Measurements from ENCODE around the gene NSMCE1.

Gene NSMCE1

GRCh38 chr16:27182906-27183405 is 85.6 kb downstream of the NSMCE1 start:
- TF ChIP-seq EZH2phosphoT487 (IDR thresholded peaks at IDR 0.05; ENCODE audit: low read length), result no peak
- TF ChIP-seq CTCF (IDR thresholded peaks at IDR 0.05; ENCODE audit: low read length), result no peak
- no peak for TF ChIP-seq EZH2 (optimal IDR thresholded peaks at IDR 0.05; ENCODE audit: low read depth, low read length)

GRCh38 chr16:27181019-27181790 is 87.4 kb downstream of the NSMCE1 start:
- Histone ChIP-seq H3K9me2 (replicated peaks; ENCODE audit: insufficient read depth, low read length) (no peaks in the 10 kb centered on the region), H3K27ac (ENCODE audit: low read length) (no peak overlapping the region), H3K9ac (ENCODE audit: low read length) (no peak overlapping the region), H3K36me3 (replicated peaks; ENCODE audit: insufficient read depth, low read length) (no peaks in the 10 kb centered on the region), H3F3A (ENCODE audit: insufficient read depth, low read length) (no peaks in the 10 kb centered on the region), H3K79me2 (ENCODE audit: low read length) (no peaks in the 10 kb centered on the region), H3K27me3 (replicated peaks; ENCODE audit: insufficient read depth, low read length) (no peaks in the 10 kb centered on the region), H3K9me3 (replicated peaks; ENCODE audit: insufficient read depth, low read length) (no peaks in the 10 kb centered on the region), H3K4me3 (ENCODE audit: low read length) (no peak overlapping the region), H3K4me1 (ENCODE audit: low read length) (0 out of 2 replicates have a peak, but pooled peaks cover 5% of the 10 kb centered on the region), H2AFZ (ENCODE audit: low read length) (no peak overlapping the region), H4K20me1 (ENCODE audit: insufficient read depth, low read length) (no peaks in the 10 kb centered on the region), H3K4me2 (ENCODE audit: low read depth, low read length) (no peak overlapping the region)
- TF ChIP-seq CTCF (IDR thresholded peaks at IDR 0.05; ENCODE audit: low read length), result peak; percentile 26; the same call in 1 of the 2 replicates
- TF ChIP-seq EZH2phosphoT487 (IDR thresholded peaks at IDR 0.05; ENCODE audit: low read length), result no peak
- DNase-seq, result no peak

More at GRCh38 chr16:27182906-27183405, 85.6 kb downstream of the NSMCE1 start:
- Histone ChIP-seq H3K4me2 (ENCODE audit: low read depth, low read length) (no peak overlapping the region), H3K79me2 (ENCODE audit: low read length) (no peaks in the 10 kb centered on the region), H3K4me3 (ENCODE audit: low read length) (no peak overlapping the region), H3K9me2 (replicated peaks; ENCODE audit: insufficient read depth, low read length) (no peaks in the 10 kb centered on the region), H3K36me3 (replicated peaks; ENCODE audit: insufficient read depth, low read length) (no peaks in the 10 kb centered on the region), H2AFZ (ENCODE audit: low read length) (no peak overlapping the region), H3K4me1 (ENCODE audit: low read length) (0 out of 2 replicates have a peak, but pooled peaks cover 5% of the 10 kb centered on the region), H3K27me3 (replicated peaks; ENCODE audit: insufficient read depth, low read length) (no peaks in the 10 kb centered on the region), H3F3A (ENCODE audit: insufficient read depth, low read length) (no peaks in the 10 kb centered on the region), H3K27ac (ENCODE audit: low read length) (no peak overlapping the region), H3K9ac (ENCODE audit: low read length) (no peak overlapping the region), H4K20me1 (ENCODE audit: insufficient read depth, low read length) (no peaks in the 10 kb centered on the region), H3K9me3 (replicated peaks; ENCODE audit: insufficient read depth, low read length) (no peaks in the 10 kb centered on the region)
- no peak for DNase-seq

GRCh38 chr16:27179500-27180072 is 89.0 kb downstream of the NSMCE1 start:
- Histone ChIP-seq H3K27me3 (replicated peaks; ENCODE audit: insufficient read depth, low read length) (no peaks in the 10 kb centered on the region), H3K36me3 (replicated peaks; ENCODE audit: insufficient read depth, low read length) (no peaks in the 10 kb centered on the region), H3K4me3 (ENCODE audit: low read length) (no peak overlapping the region), H3K4me2 (ENCODE audit: low read depth, low read length) (peak overlapping the region; percentile 14; the same call in 1 of the 2 replicates), H3K9me3 (replicated peaks; ENCODE audit: insufficient read depth, low read length) (no peaks in the 10 kb centered on the region), H4K20me1 (ENCODE audit: insufficient read depth, low read length) (no peaks in the 10 kb centered on the region), H3K9me2 (replicated peaks; ENCODE audit: insufficient read depth, low read length) (no peaks in the 10 kb centered on the region), H3K9ac (ENCODE audit: low read length) (no peak overlapping the region), H3F3A (ENCODE audit: insufficient read depth, low read length) (no peaks in the 10 kb centered on the region), H2AFZ (ENCODE audit: low read length) (peak overlapping the region; percentile 37), H3K27ac (ENCODE audit: low read length) (no peak overlapping the region), H3K4me1 (ENCODE audit: low read length) (0 out of 2 replicates have a peak, but pooled peaks cover 5% of the 10 kb centered on the region), H3K79me2 (ENCODE audit: low read length) (no peaks in the 10 kb centered on the region)
- DNase-seq, result peak; percentile 80
- TF ChIP-seq EZH2 (optimal IDR thresholded peaks at IDR 0.05; ENCODE audit: low read depth, low read length), result no peak
- peak; percentile 98 for TF ChIP-seq CTCF (IDR thresholded peaks at IDR 0.05; ENCODE audit: low read length)
- no peak for TF ChIP-seq EZH2phosphoT487 (IDR thresholded peaks at IDR 0.05; ENCODE audit: low read length)
